Limb (tissue), 2 donors: Measurements from ENCODE around the gene GPRIN1.

Experiments
- DNase-seq, 2 donors: peaks; one replicate each; pipeline ENCODE4 v3.0.0-alpha.2; 2016; ENCODE audit errors: extremely low spot score in 2 of 2

GPRIN1 gene

DNA sequence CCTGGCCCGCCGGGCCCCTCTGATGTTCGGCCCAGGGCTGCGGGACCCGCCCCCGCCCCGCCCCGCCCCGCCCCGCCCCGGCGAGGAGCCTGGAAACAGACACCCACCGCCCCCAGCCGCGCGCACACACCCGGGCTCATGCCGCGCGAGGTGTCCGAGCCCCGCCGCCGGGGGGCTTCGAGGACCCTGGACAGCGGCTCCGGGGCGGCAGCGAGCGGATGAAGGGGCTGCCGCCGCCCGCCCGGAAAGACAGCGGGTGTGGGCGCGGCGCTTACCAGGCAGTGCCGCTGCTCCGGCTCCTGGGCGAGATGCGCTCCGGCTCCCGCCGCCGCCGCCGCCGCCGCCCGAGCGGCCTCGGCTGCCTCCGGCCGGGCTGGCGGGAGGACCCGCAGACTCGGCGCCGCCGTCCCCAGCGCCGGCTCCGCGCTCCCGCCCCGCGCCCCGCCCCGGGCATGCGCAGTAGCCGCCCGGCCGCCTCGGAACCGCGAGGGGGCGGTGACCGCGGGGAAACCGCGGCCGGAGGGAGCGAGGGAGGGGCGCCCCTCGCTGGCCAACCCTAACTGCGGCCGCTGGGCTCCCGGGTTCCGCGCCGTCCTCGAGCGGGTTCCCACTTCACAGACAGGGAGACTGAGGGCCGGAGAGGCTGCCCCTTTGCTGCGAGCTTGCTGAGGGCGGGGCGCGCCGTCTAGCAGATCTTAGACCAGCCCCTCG, at the start of gene GPRIN1:
TSS of gene GPRIN1 (minus strand) at position 433 of the 711 bp plus-strand sequence. CDS start 10,322 bp downstream, outside the sequence.
- DNase-seq: peak; percentile 41 to 83

DNA sequence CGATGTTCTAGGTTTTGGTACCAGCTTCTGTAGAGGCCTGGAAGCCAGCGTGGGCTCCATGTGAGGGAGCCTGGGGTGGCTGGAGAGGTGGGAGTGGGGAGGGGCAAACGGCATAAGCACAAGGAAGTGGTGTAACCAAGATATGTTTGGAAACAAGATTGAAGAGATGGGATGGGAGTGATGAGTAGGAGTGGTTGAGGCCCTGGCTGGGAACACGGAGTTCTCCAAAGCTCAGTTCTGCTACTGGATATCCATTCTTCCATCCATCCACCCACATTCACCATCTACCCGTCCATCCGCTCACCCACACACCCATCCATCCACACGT, 49.5 kb upstream of the GPRIN1 start:
- DNase-seq: no peak

DNA sequence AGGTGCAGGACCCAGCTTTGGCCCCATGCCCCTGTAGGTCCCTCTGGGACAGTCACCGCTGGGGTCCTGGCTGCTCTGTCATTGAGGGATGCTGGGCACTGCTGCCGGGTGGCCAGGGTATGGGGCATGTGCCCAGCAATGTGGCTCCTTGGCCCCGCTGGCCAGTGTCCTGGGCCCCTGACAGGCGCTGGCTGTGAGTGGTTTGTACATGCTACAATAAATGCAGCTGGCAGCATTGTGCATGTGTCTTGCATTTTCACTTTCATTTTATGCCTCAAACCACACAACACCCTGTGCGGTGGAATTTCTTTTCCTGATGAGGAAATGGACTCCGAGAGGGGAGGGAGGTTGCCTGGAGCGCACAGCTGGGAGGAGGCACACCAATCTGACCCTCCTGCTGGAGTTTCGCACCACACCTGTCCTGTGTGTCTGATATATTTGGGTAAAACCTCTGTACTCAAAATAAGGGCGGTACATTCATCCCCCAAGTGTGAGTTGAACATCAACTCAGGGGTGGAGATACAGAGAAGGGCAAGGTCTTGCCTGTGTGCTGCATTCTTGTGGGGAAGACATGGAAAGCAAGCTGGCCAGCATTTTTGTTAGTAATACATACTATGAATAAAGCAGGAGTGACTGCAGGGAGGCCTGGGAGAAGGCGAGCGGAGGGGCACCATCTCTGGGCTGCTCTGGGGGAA, 49.0 kb upstream of the GPRIN1 start:
- DNase-seq: no peak

DNA sequence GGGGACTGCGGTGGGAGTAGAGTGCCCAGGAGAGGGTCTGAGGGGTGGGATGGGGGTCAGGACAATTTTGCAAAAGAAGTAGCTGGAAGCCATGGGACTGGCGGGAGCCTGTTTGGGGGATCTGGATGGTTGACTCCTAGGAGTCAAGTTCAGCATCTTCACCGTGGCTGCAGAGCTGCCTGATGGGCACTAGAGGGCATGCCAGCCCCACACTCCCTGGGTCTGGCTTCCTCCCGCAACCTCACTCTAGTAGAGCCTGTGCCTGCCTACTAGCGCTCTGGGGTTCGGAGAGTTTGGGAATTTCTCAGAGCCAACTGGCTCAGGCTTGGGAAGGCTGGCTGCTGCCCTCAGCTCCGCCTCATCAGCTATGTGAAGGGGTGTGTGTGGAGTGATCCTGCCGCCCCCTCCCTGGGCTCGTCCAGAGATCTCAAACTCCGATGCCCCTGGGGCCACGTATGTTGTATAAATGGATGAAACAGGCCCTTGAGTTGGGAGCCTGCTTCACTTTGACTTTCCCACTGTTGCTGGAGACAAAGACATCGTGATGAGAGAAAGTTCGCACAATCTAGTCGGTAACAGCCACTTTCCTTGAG, 48.1 kb upstream of the GPRIN1 start:
- DNase-seq: peak; percentile 81 to 82

DNA sequence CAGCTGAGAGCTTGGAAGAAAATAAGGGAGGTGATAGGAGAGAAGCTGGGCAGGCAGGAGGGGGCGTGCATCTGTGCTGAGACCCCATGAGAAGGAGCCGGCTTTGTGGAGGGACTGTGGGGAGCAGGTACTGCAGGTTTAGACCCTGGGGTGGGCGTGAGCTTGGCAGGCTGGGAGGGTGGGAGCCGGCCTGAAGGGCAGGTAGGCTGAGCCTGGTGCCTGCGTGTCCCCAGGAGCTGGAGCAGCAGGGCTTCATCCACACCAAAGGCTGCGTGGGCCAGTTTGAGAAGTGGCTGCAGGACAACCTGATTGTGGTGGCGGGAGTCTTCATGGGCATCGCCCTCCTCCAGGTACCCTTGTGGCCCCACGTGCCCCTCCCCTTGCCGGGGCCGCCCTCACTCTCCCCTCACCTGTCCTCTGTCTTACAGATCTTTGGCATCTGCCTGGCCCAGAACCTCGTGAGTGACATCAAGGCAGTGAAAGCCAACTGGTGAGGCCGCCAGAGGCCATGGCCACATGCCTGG, 46.6 kb upstream of the GPRIN1 start:
- no peak for DNase-seq

DNA sequence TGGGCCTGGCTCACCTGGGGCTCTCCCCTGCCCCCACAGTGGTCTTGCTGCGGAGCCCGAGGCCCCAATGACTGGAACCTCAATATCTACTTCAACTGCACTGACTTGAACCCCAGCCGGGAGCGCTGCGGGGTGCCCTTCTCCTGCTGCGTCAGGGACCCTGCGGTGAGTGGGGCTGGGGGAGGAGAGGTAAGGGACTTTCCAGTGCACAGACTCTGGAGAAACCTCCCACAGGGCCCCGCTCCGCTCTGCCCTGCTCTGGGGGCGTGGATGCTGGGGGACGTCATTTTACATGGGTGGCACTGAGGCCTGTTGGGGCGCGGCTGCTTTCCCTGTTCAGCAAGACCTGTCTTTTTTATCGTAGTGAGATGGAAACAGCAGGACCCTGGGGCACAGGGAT, 44.9 kb upstream of the GPRIN1 start:
- no peak for DNase-seq

DNA sequence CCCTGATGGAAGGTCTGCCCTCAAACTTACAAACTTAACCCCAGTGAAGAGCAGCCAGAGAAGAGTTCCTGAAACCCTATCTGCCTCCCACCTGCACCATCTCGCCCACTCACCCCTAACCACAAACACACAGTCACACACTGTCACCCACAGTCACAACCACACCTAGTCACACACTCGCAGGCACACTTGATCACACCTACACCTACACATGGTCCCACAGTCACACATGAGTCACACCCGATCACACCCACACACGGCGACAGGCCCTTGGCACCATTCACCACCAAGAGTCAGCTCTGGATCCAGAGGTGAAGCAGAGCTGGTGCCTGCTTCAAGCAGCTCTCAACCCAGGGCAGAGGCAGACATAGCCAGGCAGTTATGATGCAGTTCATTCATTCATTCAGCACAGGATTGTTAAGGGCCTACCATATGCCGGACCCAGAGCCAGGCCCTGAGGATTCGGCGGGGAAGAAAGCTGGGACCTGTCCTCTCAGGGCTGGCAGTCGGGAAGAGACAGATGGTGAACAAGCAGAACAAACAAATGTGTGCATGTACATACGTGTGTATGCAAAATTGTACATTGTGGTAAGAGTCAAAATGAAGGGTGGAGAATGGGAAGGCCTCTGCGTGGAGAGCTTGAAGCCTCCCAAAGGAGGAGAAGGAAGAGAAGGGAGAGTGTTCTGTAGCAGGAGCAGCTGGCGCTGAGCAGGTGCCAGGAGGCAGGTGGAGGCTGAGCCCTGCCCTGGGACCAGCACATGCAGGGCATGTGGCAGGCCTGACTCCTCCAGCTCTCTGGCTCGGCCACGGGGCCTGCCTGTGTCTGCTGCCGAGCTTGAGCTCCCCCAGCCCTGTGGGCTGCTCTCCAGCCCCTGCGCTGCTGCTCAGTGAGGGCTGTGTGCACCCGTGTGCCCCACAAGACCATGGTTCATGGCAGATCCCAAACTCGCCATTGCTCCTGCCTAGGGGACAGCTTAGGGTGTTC, 43.7 kb upstream of the GPRIN1 start:
- no peak for DNase-seq

DNA sequence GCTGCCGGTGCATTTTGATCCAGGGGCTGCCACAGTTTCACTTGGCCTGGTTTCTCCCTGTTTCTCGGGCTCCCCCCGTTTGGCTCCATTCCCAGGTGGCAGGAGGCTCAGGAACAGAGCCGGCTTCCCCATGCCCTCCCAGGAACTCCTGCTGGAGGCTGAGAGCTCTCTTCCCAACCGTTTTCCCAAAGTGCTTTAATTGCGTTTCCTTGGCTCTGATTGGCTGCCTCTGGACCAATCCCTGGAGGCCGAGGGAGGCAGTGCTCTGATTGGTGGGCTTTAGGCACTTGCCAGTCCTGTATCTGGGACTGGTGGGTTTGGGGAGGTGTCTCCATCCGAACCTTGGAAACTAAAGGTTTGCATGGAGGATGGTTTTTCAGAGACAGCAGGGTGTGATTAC, 42.2 kb upstream of the GPRIN1 start:
- no peak for DNase-seq

DNA sequence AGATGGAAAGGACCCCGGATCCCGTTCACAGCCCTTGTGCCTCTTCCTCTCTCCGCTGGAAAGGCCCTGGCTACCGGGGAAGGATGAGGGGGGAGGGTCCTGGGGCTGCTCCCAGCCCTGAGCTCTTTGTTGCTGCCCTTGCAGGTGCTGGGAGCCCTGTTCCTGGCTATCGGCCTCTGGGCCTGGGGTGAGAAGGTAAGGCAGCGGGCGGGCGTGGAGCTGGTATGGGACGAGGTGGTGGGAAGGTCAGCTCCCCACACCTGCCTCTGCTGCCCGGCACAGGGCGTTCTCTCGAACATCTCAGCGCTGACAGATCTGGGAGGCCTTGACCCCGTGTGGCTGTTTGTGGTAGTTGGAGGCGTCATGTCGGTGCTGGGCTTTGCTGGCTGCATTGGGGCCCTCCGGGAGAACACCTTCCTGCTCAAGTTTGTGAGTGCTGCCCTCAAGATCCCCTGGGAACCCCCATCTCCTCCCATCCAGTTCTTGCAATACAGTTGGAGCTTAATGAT, 41.6 kb upstream of the GPRIN1 start:
- DNase-seq: no peak

DNA sequence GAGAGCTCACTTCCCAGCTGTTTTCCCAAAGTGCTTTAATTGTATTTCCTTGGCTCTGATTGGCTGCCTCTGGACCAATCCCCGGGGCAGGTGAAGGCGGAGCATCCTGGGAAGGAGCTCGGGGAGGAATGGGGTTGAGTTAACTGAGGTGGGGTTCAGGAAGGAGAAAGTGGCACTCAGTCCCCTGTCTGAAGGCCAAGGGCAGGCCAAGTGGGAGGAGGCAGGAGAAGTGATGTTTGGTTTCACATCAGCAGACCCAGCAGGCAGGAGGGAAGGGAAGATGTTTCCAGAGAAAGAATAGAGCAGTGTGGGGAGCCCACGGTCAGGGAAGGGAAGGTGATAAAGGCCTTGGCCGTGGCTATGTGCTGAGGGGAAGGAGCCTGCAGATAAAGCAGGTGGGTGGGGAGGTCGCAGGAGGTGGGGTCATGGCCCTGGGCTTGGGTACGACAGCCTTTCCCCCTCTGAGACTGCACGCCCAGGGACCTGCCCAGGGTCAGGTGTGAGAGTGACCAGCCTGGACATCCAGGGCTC, 40.5 kb upstream of the GPRIN1 start:
- no peak for DNase-seq

DNA sequence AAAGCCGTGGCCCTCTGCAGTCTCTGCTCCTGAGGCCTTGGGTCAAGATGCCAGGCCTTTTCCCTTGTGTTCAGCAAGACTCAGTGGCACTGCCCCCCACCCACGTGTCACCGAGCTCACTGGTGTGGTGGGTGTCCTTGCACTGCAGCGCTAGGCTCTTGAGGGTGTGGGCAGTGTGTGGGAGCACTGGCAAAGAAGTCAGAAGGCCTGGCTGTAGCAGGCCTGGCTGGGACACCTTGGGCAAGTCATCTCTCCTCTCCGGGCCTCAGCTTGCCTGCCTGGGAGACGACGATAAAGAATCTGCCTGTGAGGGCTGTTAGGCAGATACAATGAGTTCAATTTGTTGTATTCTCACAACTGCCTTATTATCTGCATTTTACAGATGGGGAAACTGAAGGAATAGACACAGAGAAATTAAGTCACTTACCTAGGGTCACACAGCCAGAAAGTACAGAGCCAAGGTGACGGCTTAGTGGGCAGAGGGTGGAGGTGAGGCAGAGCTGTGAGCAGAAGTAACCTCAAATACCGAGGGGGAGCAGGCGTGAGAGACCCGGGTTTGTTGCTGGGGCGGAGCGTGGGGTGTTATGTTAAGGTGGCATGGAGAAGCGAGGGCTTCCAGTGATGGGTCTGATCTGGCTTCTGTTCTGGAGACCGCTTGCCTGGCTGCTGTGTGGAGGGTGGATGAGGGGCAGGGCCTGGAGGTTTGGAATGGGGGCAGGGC, 38.7 kb upstream of the GPRIN1 start:
- no peak for DNase-seq

DNA sequence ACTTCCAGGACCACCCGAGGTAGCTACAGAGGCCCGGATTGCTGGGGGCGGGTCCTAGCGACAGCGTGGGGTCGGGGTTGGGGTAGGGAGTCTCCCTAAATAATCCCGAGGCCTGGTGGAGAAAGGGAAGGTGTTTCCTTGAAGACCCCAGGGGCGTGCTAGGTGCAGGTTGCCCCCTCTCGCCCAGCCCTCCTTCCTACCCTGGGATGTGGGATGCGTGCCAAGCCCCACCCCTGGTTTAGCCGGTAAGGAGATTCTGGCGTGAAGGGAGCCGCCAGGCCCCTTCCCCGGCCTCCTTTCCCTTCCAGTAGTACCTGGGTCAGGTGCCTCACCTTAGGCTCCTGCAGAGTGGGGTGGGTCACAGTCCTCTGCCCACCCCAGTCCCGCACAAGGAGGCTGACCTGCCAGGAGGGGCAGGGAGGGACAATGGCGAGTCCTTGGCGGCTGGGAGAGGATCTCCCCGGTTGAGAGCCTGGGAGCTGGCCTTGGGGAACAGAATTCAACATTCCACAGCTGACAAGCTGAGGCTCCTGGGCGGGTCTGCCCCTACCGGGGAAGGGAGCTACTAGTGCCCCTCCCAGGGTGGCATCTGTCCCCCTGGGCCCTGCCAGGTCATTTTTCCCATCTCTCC, 38.0 kb upstream of the GPRIN1 start:
- peak in 1 of 2 donors; percentile 80 for DNase-seq

DNA sequence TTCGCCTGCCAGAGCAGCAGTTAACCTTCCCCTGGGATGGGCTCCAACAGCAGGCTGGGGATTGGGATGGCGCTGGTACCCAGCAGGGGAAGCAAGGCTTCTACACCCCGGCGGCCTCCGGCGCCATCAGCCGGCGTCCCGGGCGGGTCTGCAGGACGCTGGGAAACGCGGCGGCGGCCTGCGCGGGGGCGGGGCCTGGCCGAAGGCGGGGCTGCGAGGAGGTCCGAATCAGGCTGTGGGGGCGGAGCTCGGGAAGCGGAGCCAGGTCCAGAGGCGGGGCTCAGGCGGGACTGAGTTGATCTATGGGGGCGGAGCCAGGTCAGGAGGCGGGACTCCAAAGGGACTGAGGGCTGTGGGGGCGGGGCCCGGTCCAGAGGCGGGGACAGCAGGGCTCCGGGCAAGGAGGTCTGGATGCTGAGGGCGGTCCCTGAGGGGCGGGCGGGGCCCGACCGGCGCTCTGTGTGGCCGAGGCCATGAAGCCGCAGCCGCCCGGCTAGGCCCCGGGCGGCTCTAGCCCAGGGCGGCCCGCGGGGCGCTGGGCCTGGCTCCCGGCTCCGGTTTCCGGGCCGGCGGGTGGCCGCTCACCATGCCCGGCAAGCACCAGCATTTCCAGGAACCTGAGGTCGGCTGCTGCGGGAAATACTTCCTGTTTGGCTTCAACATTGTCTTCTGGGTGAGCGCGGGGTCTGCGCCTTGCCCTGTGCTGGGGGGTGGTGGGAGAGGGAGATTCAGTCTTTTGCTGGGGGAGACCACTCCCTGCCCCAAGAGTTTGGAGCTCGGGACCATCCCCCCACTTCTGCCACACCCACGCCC, 37.3 kb upstream of the GPRIN1 start, which contains the start of gene TSPAN17:
TSS of gene TSPAN17 (plus strand) at position 455 of the 813 bp plus-strand sequence. CDS start at position 587, 132 bp downstream.
- DNase-seq: peak; percentile 99 to 100

DNA sequence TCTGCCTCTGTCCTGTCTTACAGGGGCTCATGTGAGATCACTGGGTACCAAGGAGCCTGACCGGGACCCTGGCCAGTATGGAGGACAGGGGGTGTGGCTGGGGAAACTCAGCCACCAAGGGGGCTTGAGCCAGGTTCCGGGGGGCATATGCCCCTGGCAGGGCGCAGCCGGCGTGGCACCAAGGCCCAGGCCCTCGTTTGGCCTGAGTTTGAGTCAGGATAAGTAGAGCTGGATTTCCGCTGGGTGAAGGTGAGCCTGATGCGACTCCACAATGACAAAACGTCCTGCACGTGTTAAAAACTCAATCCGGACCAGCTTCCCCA, 36.7 kb upstream of the GPRIN1 start:
- DNase-seq: no peak

DNA sequence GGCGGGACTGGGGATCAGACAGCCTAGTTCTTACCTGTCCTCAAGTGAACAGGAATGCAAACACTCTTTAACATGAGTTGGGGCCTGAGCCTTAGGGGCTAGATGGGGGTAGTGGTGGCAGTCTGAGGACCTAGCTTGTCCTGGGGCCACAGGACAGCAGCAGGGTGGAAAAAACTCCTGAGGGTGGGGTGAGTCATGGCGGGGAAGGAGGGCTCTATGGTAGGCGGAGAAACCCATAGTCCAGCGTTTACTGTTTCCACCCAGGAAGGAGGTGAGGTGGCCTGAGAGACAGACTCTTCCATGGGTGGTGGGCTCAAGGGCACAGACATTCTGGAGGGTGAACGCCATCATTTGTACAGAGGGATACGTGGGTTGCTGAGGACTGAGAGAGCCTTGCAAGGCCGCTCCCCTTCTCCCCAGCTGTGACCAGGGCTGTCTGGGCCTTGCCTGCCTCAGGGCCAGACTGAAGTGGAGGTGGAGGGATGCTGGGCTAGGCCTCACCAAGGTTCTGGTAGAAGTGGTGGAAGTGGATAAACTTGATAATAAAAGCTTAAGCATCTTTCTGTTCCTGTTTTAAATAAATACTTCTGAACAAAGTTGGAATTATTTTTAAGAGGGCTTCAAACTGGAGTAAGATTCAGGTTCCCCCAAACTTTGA, 36.2 kb upstream of the GPRIN1 start:
- DNase-seq: no peak

DNA sequence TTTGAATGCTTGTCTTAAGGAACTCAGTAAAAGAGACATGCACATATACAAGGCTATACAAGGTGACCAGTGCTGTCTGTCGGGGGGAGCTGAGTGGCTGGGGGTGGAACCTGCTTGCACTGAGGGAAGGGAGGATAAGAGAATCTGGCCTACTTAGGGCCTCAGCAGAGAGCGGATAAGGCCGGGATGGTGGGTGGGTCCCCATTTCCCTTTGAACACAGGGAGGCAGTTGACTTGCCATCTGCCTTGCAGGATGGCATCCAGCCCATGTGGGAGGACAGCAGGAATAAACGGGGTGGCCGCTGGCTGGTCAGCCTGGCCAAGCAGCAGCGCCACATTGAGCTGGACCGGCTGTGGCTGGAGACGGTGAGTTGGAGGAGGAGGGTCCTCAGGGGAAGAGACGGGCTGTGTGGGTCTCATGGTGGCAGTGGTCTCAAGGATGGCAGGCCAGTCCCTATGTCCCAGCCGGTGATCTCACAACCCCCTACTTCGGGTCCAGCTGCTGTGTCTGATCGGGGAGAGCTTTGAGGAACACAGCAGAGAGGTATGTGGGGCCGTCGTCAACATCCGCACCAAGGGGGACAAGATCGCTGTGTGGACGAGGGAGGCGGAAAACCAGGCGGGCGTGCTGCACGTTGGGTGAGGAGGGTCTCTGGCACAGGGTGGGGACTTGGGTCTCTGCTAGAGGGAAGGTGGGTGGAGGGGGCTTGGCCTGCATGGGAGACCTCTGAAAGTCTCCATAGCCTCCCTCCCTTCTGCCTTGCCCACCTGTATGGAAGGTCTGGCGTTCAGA, 35.1 kb upstream of the GPRIN1 start:
- DNase-seq: no peak

DNA sequence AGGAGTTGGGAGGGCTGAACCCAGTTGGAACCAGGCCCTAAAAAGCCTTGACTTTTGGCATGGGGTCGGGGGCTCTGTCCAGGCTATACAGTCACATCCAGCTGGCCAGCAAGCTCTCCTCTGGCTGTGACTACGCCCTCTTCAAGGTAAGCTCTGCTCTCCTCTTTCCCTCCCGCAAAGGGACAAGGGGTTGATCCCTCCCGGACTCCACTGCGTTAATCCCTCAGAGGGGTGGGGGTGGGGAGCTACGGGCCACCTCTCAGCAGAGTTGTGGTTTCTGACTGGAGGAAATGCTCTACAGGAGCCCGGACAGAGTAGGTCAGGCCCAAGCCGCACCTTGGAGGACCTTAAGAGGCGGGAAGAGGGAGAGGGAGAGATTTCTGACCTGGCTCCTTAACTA, 34.3 kb upstream of the GPRIN1 start:
- DNase-seq: no peak
